Loucy (cell line): Measurements from ENCODE around the gene CFAP70.

Experiments
- H2AFZ ChIP-seq: fragments of 200-600 bp; sonication (generic); 2 replicates; pipeline ENCODE4 v1.6.0; 2016; ENCODE audit warnings: antibody characterized with exemption, mild to moderate bottlenecking, low read length, moderate library complexity
- H3F3A ChIP-seq: fragments of 200-600 bp; 2 replicates; pipeline ENCODE4 v1.6.0; 2016; ENCODE audit warnings: antibody characterized with exemption, low read depth, mild to moderate bottlenecking
- H3K27me3 ChIP-seq: fragments of 200-600 bp; sonication (generic); 2 replicates; pipeline ENCODE4 v1.6.1; 2014; ENCODE audit warnings: low read length, mild to moderate bottlenecking; ENCODE audit not compliant: insufficient read depth, poor library complexity, severe bottlenecking
- H3K36me3 ChIP-seq: fragments of 200-600 bp; sonication (generic); 2 replicates; pipeline ENCODE4 v1.6.1; 2016; ENCODE audit warnings: low read length; ENCODE audit not compliant: insufficient read depth
- H3K4me1 ChIP-seq: fragments of 200-600 bp; sonication (generic); 2 replicates; pipeline ENCODE4 v1.5.1; 2014; ENCODE audit warnings: low read length, mild to moderate bottlenecking; ENCODE audit not compliant: insufficient read depth, poor library complexity, severe bottlenecking
- H3K4me2 ChIP-seq: fragments of 200-600 bp; sonication (generic); 2 replicates; pipeline ENCODE4 v1.6.0; 2014; ENCODE audit warnings: antibody characterized with exemption, low read length, low read depth, mild to moderate bottlenecking; ENCODE audit not compliant: poor library complexity, severe bottlenecking
- H3K4me3 ChIP-seq: fragments of 200-600 bp; sonication (generic); 2 replicates; pipeline ENCODE4 v1.5.1; 2014; ENCODE audit warnings: low read length, mild to moderate bottlenecking, mixed read lengths; ENCODE audit not compliant: poor library complexity, severe bottlenecking
- H3K79me2 ChIP-seq: fragments of 200-600 bp; sonication (generic); 2 replicates; pipeline ENCODE4 v1.6.1; 2014; ENCODE audit warnings: low read length; ENCODE audit not compliant: insufficient read depth
- H3K9ac ChIP-seq: fragments of 200-600 bp; sonication (generic); 2 replicates; pipeline ENCODE4 v1.6.0; 2014; ENCODE audit warnings: mild to moderate bottlenecking, low read depth, low read length, moderate library complexity; ENCODE audit not compliant: poor library complexity, severe bottlenecking
- H3K9me2 ChIP-seq: fragments of 200-600 bp; sonication (generic); replicated peaks from 2 replicates; pipeline ENCODE4 v1.6.1; 2016; ENCODE audit warnings: low read depth, low read length, mixed read lengths
- H3K9me3 ChIP-seq: fragments of 200-600 bp; sonication (generic); 2 replicates; pipeline ENCODE4 v1.6.1; 2014; ENCODE audit warnings: mild to moderate bottlenecking, antibody characterized with exemption, low read length, low read depth; ENCODE audit not compliant: insufficient read depth
- H4K20me1 ChIP-seq: fragments of 200-600 bp; sonication (generic); 2 replicates; pipeline ENCODE4 v1.6.0; 2014; ENCODE audit warnings: antibody characterized with exemption, low read length, mild to moderate bottlenecking; ENCODE audit not compliant: insufficient read depth, poor library complexity, severe bottlenecking
- CTCF ChIP-seq: fragments of 200-600 bp; sonication (generic); conservative IDR thresholded peaks from 2 replicates; pipeline ENCODE4 v1.5.1; 2014; ENCODE audit warnings: mild to moderate bottlenecking, antibody characterized with exemption, low read length
- EZH2phosphoT487 ChIP-seq: fragments of 200-600 bp; IDR thresholded peaks from 2 replicates; pipeline ENCODE4 v1.6.1; 2018; ENCODE audit warnings: antibody characterized with exemption, mild to moderate bottlenecking, moderate library complexity, borderline replicate concordance

The CFAP70 gene

GRCh38 chr10:73238990-73239566 is 119.6 kb downstream of the CFAP70 start:
- Histone ChIP-seq H3K36me3 (peaks cover 81% of the 10 kb centered on the region), H3K9ac (no peak overlapping the region), H3F3A (peaks cover 2% of the 10 kb centered on the region; the same call in 1 of the 2 replicates), H3K79me2 (peaks cover 58% of the 10 kb centered on the region), H3K9me3 (no peaks in the 10 kb centered on the region), H3K4me3 (no peak overlapping the region), H3K9me2 (no peaks in the 10 kb centered on the region), H2AFZ (no peak overlapping the region), H3K4me1 (peaks cover 23% of the 10 kb centered on the region), H4K20me1 (peaks cover 49% of the 10 kb centered on the region), H3K27me3 (no peaks in the 10 kb centered on the region), H3K4me2 (no peak overlapping the region)
- TF ChIP-seq EZH2phosphoT487 (no peak), CTCF (no peak)

GRCh38 chr10:73234695-73235094 is 124.0 kb downstream of the CFAP70 start:
- Histone ChIP-seq H2AFZ (no peak overlapping the region), H3K79me2 (peaks cover 15% of the 10 kb centered on the region; the same call in 1 of the 2 replicates), H3K9me3 (no peaks in the 10 kb centered on the region), H3K36me3 (peaks cover 53% of the 10 kb centered on the region; the same call in 1 of the 2 replicates), H3K4me3 (no peak overlapping the region), H3K9me2 (no peaks in the 10 kb centered on the region), H3K4me1 (no peaks in the 10 kb centered on the region), H3K4me2 (no peak overlapping the region), H3F3A (no peaks in the 10 kb centered on the region), H3K9ac (no peak overlapping the region), H3K27me3 (no peaks in the 10 kb centered on the region), H4K20me1 (peaks cover 14% of the 10 kb centered on the region)
- TF ChIP-seq EZH2phosphoT487: no peak
- no peak for TF ChIP-seq CTCF

GRCh38 chr10:73233883-73234282 is 124.8 kb downstream of the CFAP70 start:
- H2AFZ ChIP-seq: no peak overlapping the region
- peaks cover 45% of the 10 kb centered on the region; the same call in 1 of the 2 replicates for H3K36me3 ChIP-seq
- no peaks in the 10 kb centered on the region for H3K9me2 ChIP-seq
- no peaks in the 10 kb centered on the region for H3K27me3 ChIP-seq
- H3K4me2 ChIP-seq: no peak overlapping the region
- no peak overlapping the region for H3K9ac ChIP-seq
- no peaks in the 10 kb centered on the region for H3F3A ChIP-seq
- no peak for TF ChIP-seq CTCF
- TF ChIP-seq EZH2phosphoT487: no peak
- H3K4me3 ChIP-seq: no peak overlapping the region
- H3K79me2 ChIP-seq: peaks cover 8% of the 10 kb centered on the region; the same call in 1 of the 2 replicates
- peaks cover 10% of the 10 kb centered on the region for H4K20me1 ChIP-seq
- no peaks in the 10 kb centered on the region for H3K9me3 ChIP-seq
- no peaks in the 10 kb centered on the region for H3K4me1 ChIP-seq
